CD14-positive monocyte (primary cell): ENCODE results near the gene COBLL1. TPM values are rescaled to one million over a fixed set of nuclear protein-coding genes. Genes with fewer than 3 reads are reported as not detected.

Experiments used
- DNase-seq, 3 donors: peaks; one replicate each; pipeline ENCODE4 v3.0.0-alpha.2; 2011 to 2022
- H2AFZ ChIP-seq: 2 replicates; pipeline ENCODE4 v1.6.0; 2012; ENCODE audit warnings: mild to moderate bottlenecking, low read depth, low read length, inconsistent platforms; ENCODE audit not compliant: insufficient read depth, poor library complexity, severe bottlenecking
- H3K27ac ChIP-seq, 2 donors: 1 replicate in 1 of 2; 2 replicates in 1 of 2; pipeline ENCODE4 v1.5.1; 2012 to 2013; ENCODE audit warnings: low read length in 2 of 2, control low read depth in 1 of 2, inconsistent platforms in 1 of 2, low read depth in 1 of 2, mild to moderate bottlenecking in 1 of 2
- H3K27me3 ChIP-seq, 2 donors: one replicate each; pipeline versions ENCODE4 v1.6.0 to v1.6.1; 2011 to 2013; ENCODE audit warnings: low read length in 2 of 2; ENCODE audit not compliant: control insufficient read depth in 2 of 2, insufficient read depth in 2 of 2
- H3K36me3 ChIP-seq, 2 donors: replicated peaks in 1 of 2; 1 replicate in 1 of 2; 2 replicates in 1 of 2; pipeline versions ENCODE4 v1.5.1 to v1.6.1; 2012 to 2013; ENCODE audit warnings: low read length in 2 of 2, control low read depth in 1 of 2, inconsistent platforms in 1 of 2, mild to moderate bottlenecking in 1 of 2; ENCODE audit not compliant: insufficient read depth in 2 of 2, control insufficient read depth in 1 of 2
- H3K4me1 ChIP-seq, 2 donors: 1 replicate in 1 of 2; 2 replicates in 1 of 2; pipeline versions ENCODE4 v1.5.1 to v1.6.1; 2012 to 2013; ENCODE audit warnings: low read length in 2 of 2, control low read depth in 1 of 2, inconsistent platforms in 1 of 2, mild to moderate bottlenecking in 1 of 2, moderate library complexity in 1 of 2; ENCODE audit not compliant: insufficient read depth in 2 of 2, control insufficient read depth in 1 of 2
- H3K4me2 ChIP-seq: replicated peaks from 2 replicates; pipeline ENCODE3; 2012; ENCODE audit warnings: low read length, moderate library complexity, mild to moderate bottlenecking; ENCODE audit not compliant: poor library complexity, severe bottlenecking; ENCODE audit errors: extremely low read depth
- H3K4me3 ChIP-seq, 3 experiments: fragments of 200-600 bp in 1 of 3; sonication (generic) in 1 of 3; replicated peaks in 1 of 3; 1 replicate in 2 of 3; 2 replicates in 1 of 3; pipeline ENCODE4 v1.5.1; 2011 to 2013; ENCODE audit warnings: low read length in 3 of 3, mild to moderate bottlenecking in 3 of 3, control low read depth in 2 of 3, low read depth in 2 of 3, inconsistent platforms in 1 of 3, moderate library complexity in 1 of 3
- H3K79me2 ChIP-seq: 2 replicates; pipeline ENCODE4 v1.6.0; 2012; ENCODE audit warnings: mild to moderate bottlenecking, control low read depth, inconsistent platforms, low read length, moderate library complexity; ENCODE audit not compliant: insufficient read depth
- H3K9ac ChIP-seq: 2 replicates; pipeline ENCODE4 v1.6.0; 2017; ENCODE audit warnings: low read length, mild to moderate bottlenecking; ENCODE audit not compliant: insufficient read depth, poor library complexity, severe bottlenecking
- H3K9me3 ChIP-seq, 2 donors: replicated peaks in 1 of 2; 1 replicate in 1 of 2; 2 replicates in 1 of 2; pipeline versions ENCODE4 v1.5.1 to v1.6.1; 2012 to 2013; ENCODE audit warnings: low read length in 2 of 2, control low read depth in 1 of 2; ENCODE audit not compliant: control insufficient read depth in 1 of 2, insufficient read depth in 1 of 2
- H4K20me1 ChIP-seq: 2 replicates; pipeline ENCODE4 v1.6.0; 2012; ENCODE audit warnings: mild to moderate bottlenecking, low read length, control low read depth, moderate library complexity; ENCODE audit not compliant: insufficient read depth
- H3K27ac Mint-ChIP-seq, 7 donors: one replicate each; pipeline ENCODE4 v1.8.0; 2020; ENCODE audit warnings: mild to moderate bottlenecking in 7 of 7, mixed read lengths in 7 of 7, moderate library complexity in 6 of 7, inconsistent platforms in 2 of 7
- H3K27me3 Mint-ChIP-seq, 3 donors: one replicate each; pipeline ENCODE4 v1.8.0; 2021 to 2022; ENCODE audit warnings: low read depth in 3 of 3, mild to moderate bottlenecking in 3 of 3, mixed read lengths in 3 of 3, moderate library complexity in 3 of 3, inconsistent platforms in 1 of 3
- H3K36me3 Mint-ChIP-seq, 2 donors: one replicate each; pipeline ENCODE4 v1.8.0; 2020; ENCODE audit warnings: mixed read lengths in 2 of 2, inconsistent platforms in 1 of 2, mild to moderate bottlenecking in 1 of 2
- H3K4me1 Mint-ChIP-seq: one replicate; pipeline ENCODE4 v1.8.0; 2020; ENCODE audit warnings: mild to moderate bottlenecking, mixed read lengths
- H3K4me3 Mint-ChIP-seq, 2 donors: one replicate each; pipeline ENCODE4 v1.8.0; 2020; ENCODE audit warnings: mild to moderate bottlenecking in 2 of 2, mixed read lengths in 2 of 2, moderate library complexity in 1 of 2
- H3K9me3 Mint-ChIP-seq, 7 donors: one replicate each; pipeline ENCODE4 v1.8.0; 2020 to 2022; ENCODE audit warnings: mixed read lengths in 7 of 7, mild to moderate bottlenecking in 6 of 7, moderate library complexity in 6 of 7, inconsistent platforms in 2 of 7
- CTCF ChIP-seq: fragments of 200-600 bp; IDR thresholded peaks from one replicate; pipeline ENCODE4 v1.8.0; 2022; ENCODE audit warnings: antibody characterized with exemption, mild to moderate bottlenecking
- WGBS: methylation state at CpG from one replicate; pipeline ENCODE4 v1.1.5; 2013; ENCODE audit warnings: missing lambda C conversion rate; ENCODE audit not compliant: insufficient coverage; 5-methylcytosine and 5-hydroxymethylcytosine counted together
- intact Hi-C, 2 donors: fragments of 100-400 bp; cut with micrococcal nuclease; formaldehyde crosslinking; loops; one replicate each; pipeline versions ENCODE4 v1.15.0 to v1.15.1; 2023
- polyA plus RNA-seq, 3 donors: library from polyadenylated mRNA; depleted of rRNA in 1 of 3; unstranded in 2 of 3; stranded (reverse) in 1 of 3; fragments of 300-500 nt in 2 of 3; fragments of >200 nt in 1 of 3; fragmentation: Illumina TruSeq in 2 of 3; gene quantifications; 1 replicate in 2 of 3; 2 replicates in 1 of 3; pipeline ENCODE4 v1.2.3, GENCODE V29; 2012 to 2021

COBLL1 gene
- polyA plus RNA-seq, 3 donors, result 0.18 to 0.54 (median 0.24) TPM

DNA sequence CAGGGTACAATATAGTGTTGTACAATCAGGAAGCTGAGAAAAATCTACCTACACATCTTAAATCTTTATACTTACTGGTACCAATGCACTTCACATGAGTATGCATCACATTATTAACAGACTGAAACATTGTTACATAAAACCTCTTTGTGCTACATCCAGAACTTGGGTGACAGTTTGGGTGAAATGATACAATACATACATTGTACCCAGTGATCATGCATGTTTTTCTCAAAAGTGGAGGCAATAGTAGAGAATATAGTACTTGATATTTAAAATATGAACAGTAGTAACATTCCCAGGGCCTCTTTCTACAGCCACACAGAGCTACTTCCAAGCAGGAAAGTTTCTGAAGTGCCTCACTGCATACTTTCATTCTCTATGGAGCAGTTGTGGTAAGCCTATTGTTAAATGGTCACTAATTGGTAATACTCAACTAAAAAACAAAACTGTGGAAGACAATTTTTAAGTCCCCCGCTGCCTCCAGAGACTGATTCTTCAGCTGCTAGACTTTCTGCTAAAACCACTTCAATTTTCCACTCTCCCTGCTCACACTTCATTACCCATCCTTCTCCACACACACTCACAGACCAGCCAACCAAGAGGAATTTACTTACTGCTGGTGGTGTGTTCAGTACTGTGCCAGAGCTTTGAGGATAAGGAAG lies 197.5 kb downstream of the COBLL1 start:
- Histone ChIP-seq H3K9ac (no peak overlapping the region), H4K20me1 (no peaks in the 10 kb centered on the region), H3K4me2 (no peak overlapping the region), H3K9me3 (no peaks in the 10 kb centered on the region), H3K27ac (no peak overlapping the region), H3K4me3 (no peak overlapping the region), H3K27me3 (no peaks in the 10 kb centered on the region), H3K36me3 (no peaks in the 10 kb centered on the region), H3K4me1 (no peaks in the 10 kb centered on the region), H3K79me2 (no peaks in the 10 kb centered on the region), H2AFZ (no peak overlapping the region)
- no peak overlapping the region for H3K4me3 Mint-ChIP-seq
- no peak for DNase-seq
- H3K36me3 Mint-ChIP-seq, result no peaks in the 10 kb centered on the region
- no peak overlapping the region for H3K27ac Mint-ChIP-seq
- TF ChIP-seq CTCF, result no peak
- peaks cover 0 to 2% (median 0%) of the 10 kb centered on the region in 3 donors for H3K27me3 Mint-ChIP-seq
- intact Hi-C loops, result no loop called here
- no peaks in the 10 kb centered on the region for H3K4me1 Mint-ChIP-seq
- no CpG with 5 or more reads among the region's 1 CpG for WGBS
- peaks cover 0 to 7% (median 0%) of the 10 kb centered on the region in 7 donors for H3K9me3 Mint-ChIP-seq

GRCh38 chr2:164642946-164643555 lies 198.6 kb downstream of the COBLL1 start:
- no peak overlapping the region for H3K4me3 ChIP-seq
- H3K79me2 ChIP-seq, result no peaks in the 10 kb centered on the region
- H3K27ac ChIP-seq, result no peak overlapping the region
- TF ChIP-seq CTCF, result no peak
- H3K4me1 ChIP-seq, result no peaks in the 10 kb centered on the region
- H3K9me3 Mint-ChIP-seq, result peaks cover 0 to 7% (median under 1%) of the 10 kb centered on the region in 7 donors
- H3K4me3 Mint-ChIP-seq, result no peak overlapping the region
- DNase-seq, result no peak
- no peak overlapping the region for H3K9ac ChIP-seq
- H3K27me3 Mint-ChIP-seq, result peaks cover 0 to under 1% (median 0%) of the 10 kb centered on the region in 3 donors
- H2AFZ ChIP-seq, result no peak overlapping the region
- no peaks in the 10 kb centered on the region for H4K20me1 ChIP-seq
- H3K4me2 ChIP-seq, result no peak overlapping the region
- no peak overlapping the region for H3K27ac Mint-ChIP-seq
- intact Hi-C loops, result no loop called here
- 82% methylated on average over 4 of the region's 8 CpGs for WGBS
- H3K36me3 Mint-ChIP-seq, result no peaks in the 10 kb centered on the region
- no peaks in the 10 kb centered on the region for H3K9me3 ChIP-seq
- no peaks in the 10 kb centered on the region for H3K27me3 ChIP-seq
- no peaks in the 10 kb centered on the region for H3K4me1 Mint-ChIP-seq
- H3K36me3 ChIP-seq, result no peaks in the 10 kb centered on the region
